Astrocyte of the hippocampus (primary cell): ENCODE measurements around the gene IGF1R.

Source experiments
- DNase-seq: peaks from one replicate; pipeline ENCODE4 v3.0.0; 2011; ENCODE audit warnings: low read depth, low spot score

The IGF1R gene

GRCh38 chr15:98823616-98824015 lies 175.3 kb downstream of the IGF1R start:
- no peak for DNase-seq

- no peak for DNase-seq
Measured at GRCh38 chr15:98824595-98824994, 176.3 kb downstream of the IGF1R start.

- DNase-seq = no peak
Measured at GRCh38 chr15:98826658-98827057, 178.3 kb downstream of the IGF1R start.

GRCh38 chr15:98827217-98827616 lies 178.9 kb downstream of the IGF1R start:
- DNase-seq = no peak

- no peak for DNase-seq
Measured at GRCh38 chr15:98830034-98830634, 181.8 kb downstream of the IGF1R start.

GRCh38 chr15:98834976-98835375 lies 186.6 kb downstream of the IGF1R start:
- DNase-seq = no peak

- no peak for DNase-seq
Measured at GRCh38 chr15:98835876-98836275, 187.5 kb downstream of the IGF1R start.

GRCh38 chr15:98838387-98839259 lies 190.3 kb downstream of the IGF1R start:
- DNase-seq = no peak

- DNase-seq = no peak
Measured at GRCh38 chr15:98840053-98840452, 191.7 kb downstream of the IGF1R start.

- DNase-seq = peak; percentile 6
Measured at GRCh38 chr15:98841419-98841970, 193.2 kb downstream of the IGF1R start.

- peak; percentile 19 for DNase-seq
Measured at GRCh38 chr15:98842192-98842972, 194.0 kb downstream of the IGF1R start.

- DNase-seq = no peak
Measured at GRCh38 chr15:98842973-98843285, 194.6 kb downstream of the IGF1R start.

GRCh38 chr15:98843844-98844243 lies 195.5 kb downstream of the IGF1R start:
- no peak for DNase-seq

GRCh38 chr15:98844261-98844660 lies 195.9 kb downstream of the IGF1R start:
- DNase-seq = no peak

GRCh38 chr15:98845138-98845884 lies 197.0 kb downstream of the IGF1R start:
- peak; percentile 16 for DNase-seq

GRCh38 chr15:98850961-98851572 lies 202.7 kb downstream of the IGF1R start:
- peak; percentile 85 for DNase-seq

- peak; percentile 95 for DNase-seq
Measured at GRCh38 chr15:98853161-98853560, 204.8 kb downstream of the IGF1R start.

GRCh38 chr15:98853617-98854420 lies 205.5 kb downstream of the IGF1R start:
- DNase-seq = peak; percentile 10

GRCh38 chr15:98854496-98854895 lies 206.2 kb downstream of the IGF1R start:
- DNase-seq = peak; percentile 59
